K562 (cell line): Measurements from ENCODE around the gene ASAH2. TPM values are rescaled to one million over a fixed set of nuclear protein-coding genes. Genes with fewer than 3 reads are reported as not detected.

ENCODE experiments used
- ATAC-seq: fragments of 200-7000 bp; cut with Tn5 transposase; 3 replicates; pipeline ENCODE4 v1.9.1; 2020; ENCODE audit warnings: moderate library complexity
- BruUV-seq: library from RNA; stranded (reverse); fragments of 400-500 nt; replicated peaks from 2 replicates; lab custom pipeline; 2021; lab: Mats Ljungman, UMichigan
- CTCF ChIA-PET: fragments of 300-600 bp; formaldehyde crosslinking; extraction: SDS; loops from one replicate; lab custom pipeline; 2021; ENCODE audit warnings: low intra/inter-chr PET ratio; lab: Yijun Ruan, JAX
- POLR2A ChIA-PET: fragments of 300-600, 350-650 bp; sonication (Branson Sonifier 250); formaldehyde crosslinking; extraction: SDS; loops from one replicate; lab custom pipeline; 2021; ENCODE audit warnings: antibody characterized with exemption, inconsistent platforms; lab: Yijun Ruan, JAX
- DNase-seq, 4 experiments: peaks; one replicate each; pipeline versions ENCODE4 v3.0.0 to v3.0.0-alpha.2; 2011 to 2018; ENCODE audit warnings: low spot score in 3 of 4, mixed read lengths in 3 of 4; ENCODE audit errors: extremely low read depth in 1 of 4
- FAIRE-seq: peaks from 2 replicates; lab custom pipeline; 2011; peaks lifted over from hg19 to GRCh38; lab: Jason Lieb, UNC
- H2AFZ ChIP-seq: 2 replicates; pipeline ENCODE4 v1.6.0; 2011; ENCODE audit warnings: low read depth, low read length, control low read depth, inconsistent platforms
- H3K27ac ChIP-seq: fragments of 200-600 bp; 3 replicates; pipeline ENCODE4 v1.8.0; 2011; ENCODE audit warnings: low read depth, mild to moderate bottlenecking, control low read depth, inconsistent platforms, low read length, moderate library complexity, mixed read lengths; ENCODE audit errors: extremely low read depth
- H3K27me3 ChIP-seq, 2 experiments: fragments of 300-600 bp in 1 of 2; 2 replicates in 1 of 2; 3 replicates in 1 of 2; pipeline versions ENCODE4 v1.6.0 to v1.8.0; 2011; ENCODE audit warnings: inconsistent platforms in 2 of 2, low read length in 2 of 2, mild to moderate bottlenecking in 1 of 2, mixed read lengths in 1 of 2, moderate library complexity in 1 of 2; ENCODE audit not compliant: control insufficient read depth in 2 of 2, insufficient read depth in 2 of 2
- H3K36me3 ChIP-seq: fragments of 300-600 bp; 3 replicates; pipeline ENCODE4 v1.8.0; 2011; ENCODE audit warnings: mild to moderate bottlenecking, low read length, inconsistent platforms; ENCODE audit not compliant: control insufficient read depth, insufficient read depth
- H3K4me1 ChIP-seq, 2 experiments: fragments of 200-600 bp in 1 of 2; replicated peaks in 1 of 2; 2 replicates in 1 of 2; 3 replicates in 1 of 2; pipeline versions ENCODE4 v1.5.1 to v1.8.0; 2011; ENCODE audit warnings: inconsistent platforms in 2 of 2, low read length in 2 of 2, mild to moderate bottlenecking in 1 of 2, mixed read lengths in 1 of 2, moderate library complexity in 1 of 2; ENCODE audit not compliant: control insufficient read depth in 2 of 2, insufficient read depth in 2 of 2
- H3K4me2 ChIP-seq: 2 replicates; pipeline ENCODE4 v1.6.1; 2011; ENCODE audit warnings: low read length, control low read depth, inconsistent platforms, mixed read lengths; ENCODE audit not compliant: insufficient read depth
- H3K4me3 ChIP-seq: fragments of 200-600 bp; sonication (generic), shearing (Covaris generic); 2 replicates; pipeline ENCODE4 v1.5.1; 2016; ENCODE audit warnings: control low read depth, inconsistent platforms
- H3K79me2 ChIP-seq: fragments of 200-600 bp; 3 replicates; pipeline ENCODE4 v1.8.0; 2011; ENCODE audit warnings: low read length, inconsistent platforms; ENCODE audit not compliant: control insufficient read depth, insufficient read depth
- H3K9ac ChIP-seq, 2 experiments: 2 replicates each; pipeline versions ENCODE4 v1.6.0 to v1.6.1; 2011; ENCODE audit warnings: low read depth in 2 of 2, low read length in 2 of 2, control low read depth in 1 of 2, inconsistent platforms in 1 of 2, mild to moderate bottlenecking in 1 of 2, mixed read lengths in 1 of 2; ENCODE audit not compliant: insufficient read depth in 1 of 2
- H3K9me1 ChIP-seq: one replicate; pipeline ENCODE4 v1.6.0; 2011; ENCODE audit warnings: inconsistent platforms, mild to moderate bottlenecking, low read length, moderate library complexity; ENCODE audit not compliant: control insufficient read depth, insufficient read depth
- H3K9me3 ChIP-seq: replicated peaks from 2 replicates; pipeline ENCODE4 v1.5.1; 2011; ENCODE audit warnings: low read depth, low read length, inconsistent platforms; ENCODE audit not compliant: control insufficient read depth, insufficient read depth
- H4K20me1 ChIP-seq: replicated peaks from 2 replicates; pipeline ENCODE4 v1.6.1; 2011; ENCODE audit warnings: low read length, inconsistent platforms, mixed read lengths; ENCODE audit not compliant: control insufficient read depth, insufficient read depth
- THAP12 ChIP-seq: fragments of 250-450 bp; sonication (Bioruptor Pico); IDR thresholded peaks from 2 replicates; pipeline ENCODE4 v1.9.0; 2021; ENCODE audit warnings: mild to moderate bottlenecking, inconsistent platforms
- in situ Hi-C: fragments of 300-500 bp; cut with MboI; formaldehyde crosslinking; loops from 4 replicates; pipeline ENCODE4 v1.15.0; 2018; ENCODE audit warnings: inconsistent platforms, mixed read lengths
- intact Hi-C: fragments of 100-400 bp; cut with micrococcal nuclease; formaldehyde crosslinking; loops from 2 replicates; pipeline ENCODE4 v1.14.2; 2022
- polyA plus RNA-seq, 8 experiments: library from polyadenylated mRNA; depleted of rRNA in 4 of 8; stranded (reverse) in 5 of 8; unstranded in 3 of 8; fragments of >200 nt; fragmentation: Nextera tagmentation in 2 of 8; fragmentation: Illumina TruSeq in 1 of 8; extraction: Ambion mirVana in 2 of 8; extraction: Trizol in 1 of 8; gene quantifications; 2 replicates each; pipeline versions ENCODE4 v1.2.1 to v1.2.3, GENCODE V29; 2011 to 2014; ENCODE audit warnings: inconsistent platforms in 1 of 8, missing spikeins in 1 of 8
- total RNA-seq, 7 experiments: library from RNA; depleted of rRNA in 6 of 7; stranded (reverse); fragments of >200 nt in 6 of 7; fragmentation: Illumina TruSeq in 2 of 7; extraction: Trizol in 2 of 7; gene quantifications; 2 replicates each; pipeline versions ENCODE4 v1.2.1 to v1.2.3, GENCODE V29; 2011 to 2021; ENCODE audit warnings: low replicate concordance in 1 of 7

ASAH2 gene
- total and polyA plus RNA-seq, 9 of the 15 experiments (the other 6 are each of a cell fraction or from before 2014, with no cell fraction given) = 2.5 to 12.0 (median 8.5) TPM

- intact Hi-C loops (no loop called here), in situ Hi-C loops (loop anchor here (10.0 kb wide), 1 partner anchor 66 kb away; no protein-coding TSS in a partner anchor)
- no TSS peak for BruUV-seq
- Histone ChIP-seq H3K4me1 (no peaks in the 10 kb centered on the region), H3K4me3 (no peak overlapping the region), H3K79me2 (no peaks in the 10 kb centered on the region), H3K27ac (no peak overlapping the region), H3K36me3 (no peaks in the 10 kb centered on the region), H4K20me1 (no peaks in the 10 kb centered on the region), H3K9me3 (no peaks in the 10 kb centered on the region), H3K4me2 (no peak overlapping the region), H3K9ac (no peak overlapping the region), H2AFZ (no peak overlapping the region), H3K9me1 (no peaks in the 10 kb centered on the region), H3K27me3 (no peaks in the 10 kb centered on the region)
- FAIRE-seq = no peak
- no peak for TF ChIP-seq THAP12
- CTCF ChIA-PET = no interaction called here
- POLR2A ChIA-PET = interaction anchor here (1.3 kb wide), 1 partner anchor 16 kb away, joined by 5 read pairs; no protein-coding TSS in a partner anchor
- DNase-seq = no peak
- peak; percentile 70 for ATAC-seq
Observed at GRCh38 chr10:50210876-50211275, 40.4 kb downstream of the ASAH2 start.

Other genes with a start within 250 kb of the ASAH2 start
- gene WASHC2A, start 183.6 kb downstream of the ASAH2 start, total RNA-seq (2014; rRNA removed) = 23.8 and 26.3 TPM in 2 replicates
- gene WASHC2A, start 183.6 kb downstream of the ASAH2 start, total RNA-seq (2014; rRNA removed; fragmentation: Illumina TruSeq; extraction: Trizol) = 32.2 and 39.0 TPM in 2 replicates
- gene WASHC2A, start 183.6 kb downstream of the ASAH2 start, total RNA-seq (2015; rRNA removed; fragmentation: Illumina TruSeq; extraction: Trizol) = 42.2 and 43.8 TPM in 2 replicates
- 24.8 and 28.8 TPM in 2 replicates for gene WASHC2A, start 183.6 kb downstream of the ASAH2 start, total RNA-seq (2021)
- 20.8 and 28.7 TPM in 2 replicates for gene WASHC2A, start 183.6 kb downstream of the ASAH2 start, polyA plus RNA-seq (2011; rRNA removed)
- 29.6 and 33.8 TPM in 2 replicates for gene WASHC2A, start 183.6 kb downstream of the ASAH2 start, polyA plus RNA-seq (2014; fragmentation: Illumina TruSeq; extraction: Trizol)
- 1 to 10 TPM; 4.7 to 5.6 TPM for gene WASHC2A, start 183.6 kb downstream of the ASAH2 start, polyA plus RNA-seq (2014; fragmentation: Nextera tagmentation; extraction: Ambion mirVana)
- gene WASHC2A, start 183.6 kb downstream of the ASAH2 start, polyA plus RNA-seq (2014; rRNA removed) = 19.1 and 19.3 TPM in 2 replicates